HepG2 (cell line): ENCODE results near the gene STK17A. TPM values are rescaled to one million over a fixed set of nuclear protein-coding genes. Genes with fewer than 3 reads are reported as not detected.
A peak's percentile ranks its signal among the peaks of the same experiment; 100 is the strongest.

Experiments
- ATAC-seq: fragments of 200-7000 bp; cut with Tn5 transposase; 3 replicates; pipeline ENCODE4 v1.9.1; 2020; ENCODE audit warnings: mild to moderate bottlenecking, moderate library complexity
- BruUV-seq: library from RNA; stranded (reverse); fragments of 400-500 nt; replicated peaks from 2 replicates; lab custom pipeline; 2021; lab: Mats Ljungman, UMichigan
- CTCF ChIA-PET: fragments of 300-600 bp; formaldehyde crosslinking; extraction: SDS; loops from one replicate; lab custom pipeline; 2021; ENCODE audit warnings: low total read pairs, inconsistent platforms, low intra/inter-chr PET ratio; lab: Yijun Ruan, JAX
- POLR2A ChIA-PET: fragments of 350-600 bp; sonication (Branson Sonifier 250); formaldehyde crosslinking; loops from one replicate; lab custom pipeline; 2020; ENCODE audit warnings: antibody characterized with exemption, inconsistent platforms; lab: Yijun Ruan, JAX
- DNase-seq: peaks from one replicate; pipeline ENCODE4 v3.0.0-alpha.2; 2015; ENCODE audit warnings: low spot score
- FAIRE-seq: peaks from 3 replicates; lab custom pipeline; 2011; peaks lifted over from hg19 to GRCh38; lab: Jason Lieb, UNC
- H2AFZ ChIP-seq: one replicate; pipeline ENCODE4 v1.6.1; 2011; ENCODE audit warnings: low read length, inconsistent platforms
- H3K27ac ChIP-seq: fragments of 300-600 bp; 3 replicates; pipeline ENCODE4 v1.8.0; 2011; ENCODE audit warnings: mixed run types, mild to moderate bottlenecking, mixed read lengths, low read length, inconsistent platforms; ENCODE audit not compliant: insufficient read depth; ENCODE audit errors: extremely low read length
- H3K27me3 ChIP-seq, 2 experiments: fragments of 200-600 bp in 1 of 2; 2 replicates in 1 of 2; 3 replicates in 1 of 2; pipeline versions ENCODE4 v1.6.0 to v1.8.0; 2011; ENCODE audit warnings: low read length in 2 of 2, mild to moderate bottlenecking in 2 of 2, moderate library complexity in 2 of 2, inconsistent platforms in 1 of 2; ENCODE audit not compliant: insufficient read depth in 2 of 2, control insufficient read depth in 1 of 2
- H3K36me3 ChIP-seq, 2 experiments: fragments of 200-600 bp in 1 of 2; replicated peaks in 1 of 2; 2 replicates in 1 of 2; 3 replicates in 1 of 2; pipeline versions ENCODE4 v1.5.1 to v1.8.0; 2011; ENCODE audit warnings: low read length in 2 of 2, inconsistent platforms in 1 of 2; ENCODE audit not compliant: insufficient read depth in 2 of 2, control insufficient read depth in 1 of 2
- H3K4me1 ChIP-seq: 2 replicates; pipeline ENCODE4 v1.5.1; 2012; ENCODE audit warnings: low read length, inconsistent platforms; ENCODE audit not compliant: insufficient read depth
- H3K4me2 ChIP-seq: 2 replicates; pipeline ENCODE4 v1.6.0; 2011; ENCODE audit warnings: low read depth, low read length, inconsistent platforms
- H3K4me3 ChIP-seq, 3 experiments: fragments of 200-600 bp in 1 of 3; sonication (generic), shearing (Covaris generic) in 1 of 3; replicated peaks in 1 of 3; 2 replicates each; pipeline ENCODE4 v1.5.1; 2011 to 2016; ENCODE audit warnings: low read length in 3 of 3, inconsistent platforms in 2 of 3, low read depth in 2 of 3, mild to moderate bottlenecking in 2 of 3, control low read depth in 1 of 3, mixed read lengths in 1 of 3; ENCODE audit not compliant: insufficient read depth in 1 of 3
- H3K79me2 ChIP-seq: one replicate; pipeline ENCODE4 v1.6.1; 2011; ENCODE audit warnings: low read length, inconsistent platforms; ENCODE audit not compliant: insufficient read depth
- H3K9ac ChIP-seq: 2 replicates; pipeline ENCODE4 v1.6.0; 2011; ENCODE audit warnings: mild to moderate bottlenecking, low read depth, low read length, inconsistent platforms; ENCODE audit not compliant: insufficient read depth
- H3K9me3 ChIP-seq: 2 replicates; pipeline ENCODE4 v1.5.1; 2012; ENCODE audit warnings: mild to moderate bottlenecking, low read length
- H4K20me1 ChIP-seq: 2 replicates; pipeline ENCODE4 v1.6.0; 2011; ENCODE audit warnings: inconsistent platforms, mild to moderate bottlenecking, low read length, moderate library complexity; ENCODE audit not compliant: insufficient read depth
- ADNP ChIP-seq: sonication (generic); formaldehyde crosslinking; IDR thresholded peaks from 2 replicates; pipeline ENCODE4 v1.4.0; 2020; ENCODE audit warnings: missing genetic modification reagents
- BHLHE40 ChIP-seq: IDR thresholded peaks from 2 replicates; pipeline ENCODE4 v1.6.1; 2011; ENCODE audit warnings: low read length, improper control_type of control experiment
- HNRNPL ChIP-seq: fragments of 200-400 bp; formaldehyde crosslinking; IDR thresholded peaks from 2 replicates; pipeline ENCODE4 v1.6.1; 2017; ENCODE audit warnings: mild to moderate bottlenecking, low read depth, low read length
- JARID2 ChIP-seq: sonication (generic); formaldehyde crosslinking; IDR thresholded peaks from 2 replicates; pipeline ENCODE4 v1.8.1; 2023; ENCODE audit warnings: missing genetic modification reagents, inconsistent platforms; ENCODE audit not compliant: insufficient replicate concordance
- KDM5A ChIP-seq: fragments of 200-600 bp; sonication (generic); IDR thresholded peaks from 2 replicates; pipeline ENCODE4 v1.7.0; 2018; ENCODE audit warnings: antibody characterized with exemption, mild to moderate bottlenecking, low read length, borderline replicate concordance
- MAFF ChIP-seq: IDR thresholded peaks from 2 replicates; pipeline ENCODE4 v1.6.1; 2011; ENCODE audit warnings: low read depth, low read length, improper control_type of control experiment
- MAFK ChIP-seq, 2 experiments: IDR thresholded peaks in 1 of 2; conservative IDR thresholded peaks in 1 of 2; 2 replicates each; pipeline ENCODE4 v1.6.1; 2011; ENCODE audit warnings: improper control_type of control experiment in 2 of 2, low read length in 2 of 2
- RBM39 ChIP-seq: fragments of 200-400 bp; formaldehyde crosslinking; IDR thresholded peaks from one replicate; pipeline ENCODE4 v1.6.1; 2018; ENCODE audit warnings: antibody characterized with exemption, mild to moderate bottlenecking, low read depth, low read length; ENCODE audit not compliant: poor library complexity, severe bottlenecking
- U2AF1 ChIP-seq: fragments of 200-400 bp; formaldehyde crosslinking; optimal IDR thresholded peaks from 2 replicates; pipeline ENCODE3; 2017; ENCODE audit warnings: mild to moderate bottlenecking, low read depth, low read length
- ZBTB38 ChIP-seq: sonication (generic); formaldehyde crosslinking; IDR thresholded peaks from 2 replicates; pipeline ENCODE4 v1.5.1; 2020; ENCODE audit warnings: mild to moderate bottlenecking, missing genetic modification reagents
- ZFP91 ChIP-seq: sonication (generic); formaldehyde crosslinking; IDR thresholded peaks from 2 replicates; pipeline ENCODE4 v1.9.0; 2022; ENCODE audit warnings: missing genetic modification reagents, mild to moderate bottlenecking, borderline replicate concordance
- ZFYVE20 ChIP-seq: sonication (generic); formaldehyde crosslinking; IDR thresholded peaks from 2 replicates; pipeline ENCODE4 v1.8.0; 2023; ENCODE audit warnings: low read depth, mild to moderate bottlenecking, moderate library complexity, missing genetic modification reagents, borderline replicate concordance
- WGBS: methylation state at CpG from one replicate; pipeline ENCODE4 v1.1.6; 2017; ENCODE audit warnings: low lambda C conversion rate; 5-methylcytosine and 5-hydroxymethylcytosine counted together
- in situ Hi-C: cut with HindIII; loops from 2 replicates; pipeline ENCODE4 v1.10.0; 2017; ENCODE audit warnings: low pct_unique_long_range_greater_than_20kb; ENCODE audit not compliant: extremely low pct_ligation_motif_present
- intact Hi-C: fragments of 100-400 bp; cut with micrococcal nuclease; formaldehyde crosslinking; loops from one replicate; pipeline ENCODE4 v1.10.0; 2022; ENCODE audit not compliant: unreplicated experiment
- polyA plus RNA-seq, 8 experiments: library from polyadenylated mRNA; depleted of rRNA in 3 of 8; stranded (reverse) in 7 of 8; unstranded in 1 of 8; fragments of >200 nt; fragmentation: Illumina TruSeq in 4 of 8; extraction: Trizol in 4 of 8; gene quantifications; 2 replicates each; pipeline versions ENCODE4 v1.2.1 to v1.2.3, GENCODE V29; 2011 to 2016; ENCODE audit warnings: low read depth in 4 of 8, missing spikeins in 1 of 8, mixed read lengths in 1 of 8; ENCODE audit not compliant: insufficient read depth in 1 of 8
- total RNA-seq, 5 experiments: library from RNA; depleted of rRNA; stranded (reverse); fragments of >200 nt; fragmentation: Illumina TruSeq; extraction: Trizol; gene quantifications; 2 replicates each; pipeline ENCODE4 v1.2.3, GENCODE V29; 2016; ENCODE audit warnings: low read depth in 1 of 5
- TF ChIP-seq, protein P1 (sequence below): sonication (generic); formaldehyde crosslinking; IDR thresholded peaks from 2 replicates; pipeline ENCODE4 v1.8.0; 2022; ENCODE audit warnings: missing genetic modification reagents, mild to moderate bottlenecking, moderate library complexity, borderline replicate concordance

Gene STK17A
- total and polyA plus RNA-seq, 2 of the 13 experiments (the other 11 are each of a cell fraction or from before 2014, with no cell fraction given) = 18.6 to 24.3 TPM

DNA sequence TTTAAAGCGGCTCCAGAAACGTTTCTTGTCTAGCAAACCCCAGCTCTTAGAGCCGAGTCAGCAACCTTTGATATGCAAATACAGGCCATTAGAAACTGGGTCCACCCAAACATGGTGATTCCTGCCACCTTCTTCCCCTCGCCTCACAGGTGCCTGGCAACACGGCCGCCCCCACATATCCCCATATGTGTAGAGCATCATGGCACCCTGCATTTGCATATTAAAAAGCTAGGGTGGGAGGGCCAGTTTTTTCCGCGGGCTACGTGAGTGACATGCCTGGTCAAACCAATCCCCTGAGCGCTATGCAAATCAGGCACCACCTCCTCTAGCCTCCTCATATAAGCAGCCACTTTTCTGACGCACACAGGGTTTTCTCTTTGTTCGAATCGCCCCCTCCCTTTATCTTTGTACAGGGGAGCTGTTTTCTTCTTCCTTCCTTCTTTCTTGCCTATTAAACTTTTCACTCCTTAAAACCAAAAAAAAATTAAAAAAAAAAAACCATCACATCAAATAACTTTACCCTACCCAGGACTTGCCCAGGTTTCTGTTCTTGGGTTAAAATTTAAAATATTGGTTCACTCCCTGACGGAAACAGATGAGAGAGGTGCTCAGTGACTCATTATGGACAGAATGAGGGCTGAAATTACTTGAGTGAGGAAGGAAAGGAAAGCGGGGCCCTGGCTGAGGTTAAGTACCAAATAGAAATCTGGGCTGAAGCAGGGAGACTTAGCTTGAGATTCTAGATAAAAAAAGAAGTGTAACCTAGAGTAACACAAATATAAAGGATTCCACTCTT, 86.6 kb downstream of the STK17A start:
- Histone ChIP-seq H2AFZ (no peak overlapping the region), H3K4me2 (no peak overlapping the region), H3K27me3 (no peaks in the 10 kb centered on the region), H3K79me2 (peaks cover 90% of the 10 kb centered on the region), H3K4me1 (peaks cover 47% of the 10 kb centered on the region), H3K4me3 (no peak overlapping the region), H4K20me1 (no peaks in the 10 kb centered on the region), H3K27ac (no peak overlapping the region), H3K36me3 (no peaks in the 10 kb centered on the region), H3K9ac (no peak overlapping the region), H3K9me3 (no peaks in the 10 kb centered on the region)
- TF ChIP-seq KDM5A = no peak
- TF ChIP-seq, protein P1, sequence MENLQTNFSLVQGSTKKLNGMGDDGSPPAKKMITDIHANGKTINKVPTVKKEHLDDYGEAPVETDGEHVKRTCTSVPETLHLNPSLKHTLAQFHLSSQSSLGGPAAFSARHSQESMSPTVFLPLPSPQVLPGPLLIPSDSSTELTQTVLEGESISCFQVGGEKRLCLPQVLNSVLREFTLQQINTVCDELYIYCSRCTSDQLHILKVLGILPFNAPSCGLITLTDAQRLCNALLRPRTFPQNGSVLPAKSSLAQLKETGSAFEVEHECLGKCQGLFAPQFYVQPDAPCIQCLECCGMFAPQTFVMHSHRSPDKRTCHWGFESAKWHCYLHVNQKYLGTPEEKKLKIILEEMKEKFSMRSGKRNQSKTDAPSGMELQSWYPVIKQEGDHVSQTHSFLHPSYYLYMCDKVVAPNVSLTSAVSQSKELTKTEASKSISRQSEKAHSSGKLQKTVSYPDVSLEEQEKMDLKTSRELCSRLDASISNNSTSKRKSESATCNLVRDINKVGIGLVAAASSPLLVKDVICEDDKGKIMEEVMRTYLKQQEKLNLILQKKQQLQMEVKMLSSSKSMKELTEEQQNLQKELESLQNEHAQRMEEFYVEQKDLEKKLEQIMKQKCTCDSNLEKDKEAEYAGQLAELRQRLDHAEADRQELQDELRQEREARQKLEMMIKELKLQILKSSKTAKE (CRISPR knock-in tag) = no peak
- TF ChIP-seq ZFP91 (CRISPR knock-in tag) = no peak
- no peak for TF ChIP-seq BHLHE40
- peak; percentile 71 to 81 for TF ChIP-seq MAFK (conservative IDR thresholded peaks at IDR 0.05 in 1 of 2, IDR thresholded peaks at IDR 0.05 in 1 of 2; ENCODE audit: low read length in 2 of 2)
- no peak for TF ChIP-seq U2AF1
- no peak for TF ChIP-seq HNRNPL
- no peak for TF ChIP-seq ZBTB38 (CRISPR knock-in tag)
- peak; percentile 80 for TF ChIP-seq MAFF
- TF ChIP-seq ADNP (CRISPR knock-in tag) = no peak
- TF ChIP-seq JARID2 (CRISPR knock-in tag) = no peak
- TF ChIP-seq RBM39 = no peak
- TF ChIP-seq ZFYVE20 = no peak
- intact Hi-C loops (no loop called here), in situ Hi-C loops (no loop called here)
- WGBS = 98% methylated on average over 15 of the region's 15 CpGs
- POLR2A ChIA-PET = no interaction called here
- FAIRE-seq (no peak), ATAC-seq (no peak), DNase-seq (no peak)
- BruUV-seq = no TSS peak
- CTCF ChIA-PET = no interaction called here
